H9 (cell line): Measurements from ENCODE around the gene COL8A2. TPM values are rescaled to one million over a fixed set of nuclear protein-coding genes. Genes with fewer than 3 reads are reported as not detected.
A peak's percentile ranks its signal among the peaks of the same experiment; 100 is the strongest.

ENCODE experiments used
- DNase-seq: peaks from one replicate; pipeline ENCODE4 v3.0.0-alpha.2; 2017
- H2AFZ ChIP-seq: one replicate; pipeline ENCODE4 v1.6.1; 2013; ENCODE audit warnings: mild to moderate bottlenecking, low read length, control low read depth, moderate library complexity
- H2AK5ac ChIP-seq: 2 replicates; pipeline ENCODE4 v1.6.1; 2013; ENCODE audit warnings: low read length, control low read depth, mixed read lengths; ENCODE audit not compliant: insufficient read length
- H2BK120ac ChIP-seq: one replicate; pipeline ENCODE4 v1.6.1; 2013; ENCODE audit warnings: low read depth, mild to moderate bottlenecking, low read length, control low read depth, inconsistent platforms; ENCODE audit not compliant: poor library complexity, severe bottlenecking
- H2BK12ac ChIP-seq: 2 replicates; pipeline ENCODE4 v1.6.1; 2013; ENCODE audit warnings: low read length, control low read depth, mixed read lengths, low read depth; ENCODE audit not compliant: insufficient read length
- H2BK15ac ChIP-seq: 2 replicates; pipeline ENCODE4 v1.6.1; 2013; ENCODE audit warnings: low read depth, low read length, control low read depth
- H2BK20ac ChIP-seq: one replicate; pipeline ENCODE4 v1.6.1; 2013; ENCODE audit warnings: low read depth, mild to moderate bottlenecking, low read length, control low read depth, inconsistent platforms; ENCODE audit not compliant: poor library complexity, severe bottlenecking
- H2BK5ac ChIP-seq: 2 replicates; pipeline ENCODE4 v1.6.1; 2013; ENCODE audit warnings: low read length, control low read depth, mixed read lengths; ENCODE audit not compliant: insufficient read length
- H3K14ac ChIP-seq: 2 replicates; pipeline ENCODE4 v1.6.1; 2013; ENCODE audit warnings: low read length, control low read depth; ENCODE audit not compliant: insufficient read depth
- H3K18ac ChIP-seq: 2 replicates; pipeline ENCODE4 v1.6.1; 2013; ENCODE audit warnings: low read depth, mild to moderate bottlenecking, mixed read lengths, low read length, control low read depth; ENCODE audit not compliant: insufficient read length
- H3K23ac ChIP-seq: 2 replicates; pipeline ENCODE4 v1.6.1; 2013; ENCODE audit warnings: low read length, control low read depth, mixed read lengths, low read depth; ENCODE audit not compliant: insufficient read length
- H3K23me2 ChIP-seq: 2 replicates; pipeline ENCODE4 v1.6.1; 2013; ENCODE audit warnings: low read depth, mild to moderate bottlenecking, mixed read lengths, low read length, control low read depth; ENCODE audit not compliant: insufficient read length, poor library complexity, severe bottlenecking
- H3K27ac ChIP-seq: 2 replicates; pipeline ENCODE4 v1.5.1; 2013; ENCODE audit warnings: low read length, control low read depth, mixed read lengths, low read depth; ENCODE audit not compliant: insufficient read length
- H3K27me3 ChIP-seq: 2 replicates; pipeline ENCODE4 v1.6.1; 2013; ENCODE audit warnings: low read length, control low read depth, inconsistent platforms; ENCODE audit not compliant: insufficient read depth
- H3K4ac ChIP-seq: 2 replicates; pipeline ENCODE4 v1.6.1; 2013; ENCODE audit warnings: low read depth, mild to moderate bottlenecking, control low read depth, inconsistent platforms, low read length, moderate library complexity
- H3K4me1 ChIP-seq: 2 replicates; pipeline ENCODE4 v1.6.1; 2013; ENCODE audit warnings: low read length, control low read depth, inconsistent platforms; ENCODE audit not compliant: insufficient read depth
- H3K4me2 ChIP-seq: 2 replicates; pipeline ENCODE4 v1.6.1; 2013; ENCODE audit warnings: low read length, control low read depth, mixed read lengths; ENCODE audit not compliant: insufficient read length, insufficient read depth
- H3K56ac ChIP-seq: 2 replicates; pipeline ENCODE4 v1.6.1; 2013; ENCODE audit warnings: low read depth, mild to moderate bottlenecking, mixed read lengths, low read length, control low read depth; ENCODE audit not compliant: insufficient read length
- H3K79me1 ChIP-seq: 2 replicates; pipeline ENCODE4 v1.6.1; 2013; ENCODE audit warnings: low read depth, mild to moderate bottlenecking, moderate library complexity, low read length, control low read depth, inconsistent platforms; ENCODE audit not compliant: insufficient read depth, poor library complexity, severe bottlenecking
- H3K79me2 ChIP-seq: 2 replicates; pipeline ENCODE4 v1.6.1; 2013; ENCODE audit warnings: low read length, control low read depth, inconsistent platforms; ENCODE audit not compliant: insufficient read depth
- H3K9ac ChIP-seq: 2 replicates; pipeline ENCODE4 v1.6.1; 2013; ENCODE audit warnings: low read length, control low read depth, mixed read lengths; ENCODE audit not compliant: insufficient read length; ENCODE audit errors: extremely low read depth
- H3K9me3 ChIP-seq: one replicate; pipeline ENCODE4 v1.6.1; 2013; ENCODE audit warnings: low read depth, low read length, inconsistent platforms; ENCODE audit not compliant: control insufficient read depth
- H3T11ph ChIP-seq: one replicate; pipeline ENCODE4 v1.6.1; 2013; ENCODE audit warnings: mild to moderate bottlenecking, low read length, control low read depth, inconsistent platforms
- H4K20me1 ChIP-seq: one replicate; pipeline ENCODE4 v1.6.1; 2013; ENCODE audit not compliant: control insufficient read depth, insufficient read length, insufficient read depth
- H4K5ac ChIP-seq: 2 replicates; pipeline ENCODE4 v1.6.1; 2013; ENCODE audit warnings: low read depth, mild to moderate bottlenecking, mixed read lengths, low read length, control low read depth; ENCODE audit not compliant: insufficient read length
- H4K8ac ChIP-seq: replicated peaks from 2 replicates; pipeline ENCODE4 v1.6.1; 2013; ENCODE audit warnings: low read length, control low read depth, mixed read lengths, low read depth; ENCODE audit not compliant: insufficient read length
- H4K91ac ChIP-seq: 2 replicates; pipeline ENCODE4 v1.6.1; 2013; ENCODE audit warnings: low read depth, mild to moderate bottlenecking, moderate library complexity, mixed read lengths, low read length, control low read depth; ENCODE audit not compliant: insufficient read length
- H3K27ac Mint-ChIP-seq, 3 experiments: 2 replicates in 2 of 3; 3 replicates in 1 of 3; pipeline ENCODE4 v1.8.0; 2020 to 2021; ENCODE audit warnings: mixed read lengths in 3 of 3, mild to moderate bottlenecking in 1 of 3, moderate library complexity in 1 of 3
- H3K27me3 Mint-ChIP-seq: 2 replicates; pipeline ENCODE4 v1.8.0; 2021; ENCODE audit warnings: low read depth, mild to moderate bottlenecking, moderate library complexity, mixed read lengths
- H3K36me3 Mint-ChIP-seq, 3 experiments: 2 replicates in 2 of 3; 3 replicates in 1 of 3; pipeline ENCODE4 v1.8.0; 2020 to 2021; ENCODE audit warnings: low read depth in 3 of 3, mixed read lengths in 3 of 3; ENCODE audit not compliant: insufficient read depth in 1 of 3
- H3K4me1 Mint-ChIP-seq, 2 experiments: 2 replicates each; pipeline ENCODE4 v1.8.0; 2020; ENCODE audit warnings: mixed read lengths in 2 of 2
- H3K4me3 Mint-ChIP-seq, 2 experiments: 2 replicates in 1 of 2; 3 replicates in 1 of 2; pipeline ENCODE4 v1.8.0; 2020 to 2021; ENCODE audit warnings: mild to moderate bottlenecking in 2 of 2, mixed read lengths in 2 of 2, moderate library complexity in 1 of 2
- H3K9me3 Mint-ChIP-seq, 2 experiments: 2 replicates in 1 of 2; 3 replicates in 1 of 2; pipeline ENCODE4 v1.8.0; 2020; ENCODE audit warnings: mild to moderate bottlenecking in 2 of 2, mixed read lengths in 2 of 2, moderate library complexity in 1 of 2
- WGBS: extraction: QIAGEN DNeasy Blood & Tissue Kit; methylation state at CpG from one replicate; pipeline ENCODE4 v1.1.7; 2013; ENCODE audit warnings: missing lambda C conversion rate, low lambda C conversion rate, mixed read lengths; ENCODE audit not compliant: insufficient read length; ENCODE audit errors: extremely low coverage; 5-methylcytosine and 5-hydroxymethylcytosine counted together
- total RNA-seq: library from RNA; stranded (reverse); gene quantifications from 2 replicates; pipeline ENCODE4 v1.2.1, GENCODE V29; 2021
- TF ChIP-seq, protein P1 (sequence below): fragments of 200-600 bp; sonication (generic); conservative IDR thresholded peaks from 3 replicates; pipeline ENCODE4 v1.8.0; 2021; ENCODE audit warnings: antibody characterized with exemption, mild to moderate bottlenecking

COL8A2 gene
- total RNA-seq, 1 experiment from 2014 or later: 1.5 TPM

- H3T11ph ChIP-seq: no peak overlapping the region
- H4K20me1 ChIP-seq: no peaks in the 10 kb centered on the region
- H3K79me2 ChIP-seq: 0 out of 2 replicates have a peak, but pooled peaks cover 3% of the 10 kb centered on the region
Measured at GRCh38 chr1:36144413-36144812, 19.4 kb upstream of the COL8A2 start.

More at GRCh38 chr1:36144413-36144812, 19.4 kb upstream of the COL8A2 start:
- Histone ChIP-seq H2BK15ac (no peak overlapping the region), H3K23me2 (peaks cover 3% of the 10 kb centered on the region), H3K27ac (no peak overlapping the region), H3K27me3 (no peaks in the 10 kb centered on the region), H2AK5ac (no peak overlapping the region), H3K9me3 (no peaks in the 10 kb centered on the region), H4K8ac (no peak overlapping the region), H2BK120ac (no peak overlapping the region), H2BK5ac (no peak overlapping the region), H2BK20ac (no peak overlapping the region), H4K5ac (no peak overlapping the region), H3K23ac (no peak overlapping the region), H3K9ac (no peak overlapping the region), H3K4ac (no peak overlapping the region), H3K4me2 (no peak overlapping the region), H2BK12ac (no peak overlapping the region), H4K91ac (no peak overlapping the region), H3K56ac (no peak overlapping the region), H3K14ac (no peak overlapping the region), H3K18ac (no peak overlapping the region), H3K4me1 (no peaks in the 10 kb centered on the region), H3K79me1 (no peaks in the 10 kb centered on the region), H2AFZ (no peak overlapping the region)
- no peak for DNase-seq
- WGBS: no CpG with 5 or more reads among the region's 2 CpGs
- H3K27me3 Mint-ChIP-seq: no peaks in the 10 kb centered on the region
- H3K27ac Mint-ChIP-seq: 0 out of 7 replicates have a peak overlapping the region, but pooled peaks of 1 of the 3 experiments have one; percentile 44
- peaks cover 3 to 5% of the 10 kb centered on the region in 2 experiments; a peak in 3 of 4 replicates for H3K4me1 Mint-ChIP-seq
- H3K4me3 Mint-ChIP-seq: no peak overlapping the region
- TF ChIP-seq, protein P1, sequence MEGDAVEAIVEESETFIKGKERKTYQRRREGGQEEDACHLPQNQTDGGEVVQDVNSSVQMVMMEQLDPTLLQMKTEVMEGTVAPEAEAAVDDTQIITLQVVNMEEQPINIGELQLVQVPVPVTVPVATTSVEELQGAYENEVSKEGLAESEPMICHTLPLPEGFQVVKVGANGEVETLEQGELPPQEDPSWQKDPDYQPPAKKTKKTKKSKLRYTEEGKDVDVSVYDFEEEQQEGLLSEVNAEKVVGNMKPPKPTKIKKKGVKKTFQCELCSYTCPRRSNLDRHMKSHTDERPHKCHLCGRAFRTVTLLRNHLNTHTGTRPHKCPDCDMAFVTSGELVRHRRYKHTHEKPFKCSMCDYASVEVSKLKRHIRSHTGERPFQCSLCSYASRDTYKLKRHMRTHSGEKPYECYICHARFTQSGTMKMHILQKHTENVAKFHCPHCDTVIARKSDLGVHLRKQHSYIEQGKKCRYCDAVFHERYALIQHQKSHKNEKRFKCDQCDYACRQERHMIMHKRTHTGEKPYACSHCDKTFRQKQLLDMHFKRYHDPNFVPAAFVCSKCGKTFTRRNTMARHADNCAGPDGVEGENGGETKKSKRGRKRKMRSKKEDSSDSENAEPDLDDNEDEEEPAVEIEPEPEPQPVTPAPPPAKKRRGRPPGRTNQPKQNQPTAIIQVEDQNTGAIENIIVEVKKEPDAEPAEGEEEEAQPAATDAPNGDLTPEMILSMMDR: no peak
- H3K36me3 Mint-ChIP-seq: peaks cover 9 to 19% (median 12%) of the 10 kb centered on the region in 3 experiments; a peak in 6 of 7 replicates
- no peaks in the 10 kb centered on the region; a peak in 1 of 5 replicates for H3K9me3 Mint-ChIP-seq
